Measurements from ENCODE around the gene RALB. TPM values are rescaled to one million over a fixed set of nuclear protein-coding genes. Genes with fewer than 3 reads are reported as not detected.

RALB gene
- total RNA-seq, 2 donors from 2014 or later = 40.1 to 43.2 TPM

DNA sequence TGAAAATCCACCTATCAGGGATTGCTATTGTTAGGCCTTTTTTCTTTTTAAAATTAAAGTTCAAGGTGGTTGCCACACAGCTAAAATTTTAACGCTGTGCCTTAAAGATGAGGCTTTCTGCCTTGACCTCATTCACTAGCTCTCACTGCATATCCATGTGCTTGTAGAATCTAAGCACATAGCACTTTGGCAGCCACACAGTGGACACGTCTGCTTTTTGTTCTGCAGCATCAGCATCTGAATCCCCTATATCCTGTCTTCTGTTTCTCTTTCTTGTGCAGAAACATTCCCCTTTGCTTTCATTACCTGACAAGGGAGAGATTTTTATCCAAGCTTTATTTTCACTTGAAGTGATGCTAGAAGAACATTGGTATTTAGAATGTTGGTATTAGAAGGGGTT is 38.1 kb downstream of the RALB start:
- Mint-ChIP-seq H3K4me3 (no peak overlapping the region), H3K36me3 (peaks cover 26% of the 10 kb centered on the region), H3K27ac (peak overlapping the region in 1 of 2 donors; percentile 65), H3K9me3 (no peaks in the 10 kb centered on the region), H3K4me1 (ENCODE audit: low read depth in 2 of 2) (peaks cover 19 to 25% of the 10 kb centered on the region in 2 donors), H3K27me3 (no peaks in the 10 kb centered on the region)
- no peak for DNase-seq (ENCODE audit: low spot score)
- no peak for ATAC-seq

DNA sequence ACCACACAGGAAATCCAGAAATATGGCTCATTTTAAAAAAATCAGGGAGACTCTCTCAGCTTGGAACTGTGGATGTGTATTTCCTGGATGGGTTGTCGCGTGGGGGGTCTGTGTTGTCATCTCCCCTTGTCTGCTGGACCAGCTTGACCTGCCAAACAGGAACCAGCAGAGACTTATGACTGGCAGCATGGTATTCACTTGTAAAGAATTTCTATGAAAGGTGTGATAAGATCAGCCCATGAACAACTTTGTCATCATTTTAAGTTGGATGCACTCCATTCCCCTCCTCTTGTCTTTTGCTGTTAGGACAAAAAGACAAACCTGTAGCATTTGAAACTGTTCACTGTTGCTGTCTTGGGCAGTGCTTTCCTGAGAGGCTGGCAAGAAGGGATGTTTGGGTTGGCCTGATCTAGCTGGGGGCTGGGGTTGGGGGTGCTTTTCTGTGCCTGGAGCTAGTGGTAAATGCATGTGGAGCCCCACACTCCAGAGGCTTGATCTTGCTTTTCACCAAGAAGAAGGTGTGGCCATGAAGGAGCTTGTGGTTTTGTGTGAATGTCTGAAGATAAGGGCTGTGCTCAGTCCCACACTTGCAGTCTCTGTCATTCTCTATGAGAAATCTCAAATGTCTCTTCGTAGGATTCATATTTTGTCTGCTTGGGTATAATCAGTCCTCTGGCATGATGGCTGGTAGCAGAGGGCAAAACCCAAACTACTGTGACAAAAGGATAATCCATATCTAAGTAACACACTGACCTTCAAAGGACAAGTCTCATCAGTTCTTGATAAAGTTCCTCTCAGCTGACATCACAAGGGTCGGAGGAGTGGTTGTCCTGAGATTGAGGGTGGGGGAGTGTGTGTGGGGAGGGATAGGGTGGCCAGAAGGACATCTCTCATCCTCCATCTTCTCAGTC is 39.0 kb downstream of the RALB start:
- Mint-ChIP-seq H3K4me1 (ENCODE audit: low read depth in 2 of 2) (peaks cover 19 to 20% of the 10 kb centered on the region in 2 donors), H3K27ac (peak overlapping the region in 1 of 2 donors; percentile 65), H3K27me3 (no peaks in the 10 kb centered on the region), H3K36me3 (peaks cover 26% of the 10 kb centered on the region), H3K4me3 (no peak overlapping the region), H3K9me3 (no peaks in the 10 kb centered on the region)
- DNase-seq (ENCODE audit: low spot score) = no peak
- ATAC-seq = no peak

DNA sequence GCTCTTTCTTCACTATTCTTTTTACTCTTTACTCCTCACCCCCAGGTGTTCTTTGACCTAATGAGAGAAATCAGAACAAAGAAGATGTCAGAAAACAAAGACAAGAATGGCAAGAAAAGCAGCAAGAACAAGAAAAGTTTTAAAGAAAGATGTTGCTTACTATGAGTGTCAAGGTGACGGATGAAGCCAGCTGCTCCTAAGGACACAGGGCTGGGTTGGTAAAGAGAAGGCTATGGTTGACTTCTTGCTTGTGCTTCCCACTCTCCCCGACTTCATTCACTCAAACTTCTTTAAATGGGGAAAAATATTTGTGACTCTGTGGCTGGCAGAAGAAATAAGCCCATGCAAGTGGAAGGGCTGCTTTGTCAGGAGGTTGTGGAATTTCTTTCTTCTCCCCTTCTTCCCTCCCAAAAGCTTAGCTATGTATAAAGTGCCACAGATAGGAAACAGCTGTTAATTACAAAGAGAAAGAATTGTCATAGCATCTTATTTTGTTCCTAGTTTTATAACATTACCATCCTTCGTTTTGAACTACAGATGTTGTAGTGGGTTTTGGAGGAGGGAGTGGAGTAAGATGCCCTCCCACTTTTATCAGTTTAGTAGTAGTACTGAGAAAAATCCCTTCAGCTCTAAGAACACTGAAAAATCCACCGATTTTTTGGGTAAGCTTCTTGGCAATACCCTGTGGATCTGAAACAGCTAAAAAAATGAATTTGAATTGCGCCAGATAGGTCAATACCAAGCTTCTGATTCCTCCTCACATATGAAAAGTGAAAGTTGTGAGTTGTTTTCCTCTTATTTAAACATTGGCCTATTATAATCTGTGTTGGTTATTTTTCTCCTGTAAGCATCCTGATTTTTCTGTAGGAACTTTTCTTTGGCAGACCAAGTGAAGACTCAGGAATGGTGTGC is 40.7 kb downstream of the RALB start:
- Mint-ChIP-seq H3K4me1 (ENCODE audit: low read depth in 2 of 2) (peaks cover 6 to 14% of the 10 kb centered on the region in 2 donors), H3K4me3 (no peak overlapping the region), H3K27ac (no peak overlapping the region), H3K36me3 (peaks cover 34% of the 10 kb centered on the region), H3K9me3 (no peaks in the 10 kb centered on the region), H3K27me3 (no peaks in the 10 kb centered on the region)
- ATAC-seq (no peak), DNase-seq (ENCODE audit: low spot score) (no peak)

DNA sequence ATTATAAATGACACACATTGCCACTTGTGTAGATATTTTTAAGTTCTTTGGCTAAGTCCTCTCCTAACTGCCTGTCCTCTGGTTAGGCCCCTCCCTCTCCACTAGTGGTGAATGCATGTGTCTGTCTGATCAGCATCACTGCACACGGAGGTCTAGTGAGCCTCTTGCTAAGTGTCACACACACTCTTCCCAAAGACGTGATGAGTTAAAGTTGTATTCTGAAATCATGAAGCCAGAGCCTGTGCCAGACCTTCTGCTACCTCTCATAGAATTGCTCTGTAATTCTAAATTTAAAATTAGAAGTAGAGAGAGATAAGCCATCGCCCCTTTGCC is 41.3 kb downstream of the RALB start:
- H3K36me3 Mint-ChIP-seq = peaks cover 32% of the 10 kb centered on the region
- no peaks in the 10 kb centered on the region for H3K9me3 Mint-ChIP-seq
- no peaks in the 10 kb centered on the region for H3K27me3 Mint-ChIP-seq
- DNase-seq (ENCODE audit: low spot score) = no peak
- no peak overlapping the region for H3K4me3 Mint-ChIP-seq
- no peak for ATAC-seq
- peaks cover 6 to 14% of the 10 kb centered on the region in 2 donors for H3K4me1 Mint-ChIP-seq (ENCODE audit: low read depth in 2 of 2)
- H3K27ac Mint-ChIP-seq = no peak overlapping the region

DNA sequence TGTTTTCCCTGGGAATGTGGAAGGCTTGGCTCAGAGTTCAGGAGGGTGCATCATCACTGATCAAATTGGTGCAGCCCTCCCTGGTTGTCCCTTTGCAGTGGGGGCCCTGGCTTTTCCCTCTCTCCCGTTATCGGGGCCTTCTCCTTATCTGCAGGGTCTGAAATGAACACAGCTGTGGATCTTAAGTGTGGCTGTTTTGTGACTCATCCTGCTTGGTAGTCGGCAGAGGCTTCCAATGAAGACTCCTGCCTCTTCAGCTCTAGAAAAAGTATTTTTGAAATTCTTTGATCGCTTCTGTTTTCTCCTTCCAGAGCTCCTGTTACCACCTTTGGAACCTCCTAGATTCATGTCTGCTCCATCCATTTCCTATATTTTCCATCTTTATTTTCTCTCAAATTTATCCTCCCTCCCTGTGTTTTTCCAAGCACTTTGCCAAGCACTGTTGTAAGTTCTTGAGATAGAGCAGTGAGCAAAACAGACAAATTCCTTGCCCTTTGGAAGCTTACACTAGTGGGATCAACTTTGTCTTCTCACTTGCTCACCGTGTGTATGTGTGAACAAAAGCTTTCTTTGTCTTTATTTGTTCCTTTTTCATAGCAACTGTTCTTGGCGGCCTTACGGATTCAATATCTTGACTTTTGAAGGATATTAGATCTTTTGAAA is 45.7 kb downstream of the RALB start:
- H3K27ac Mint-ChIP-seq = no peak overlapping the region
- H3K9me3 Mint-ChIP-seq = no peaks in the 10 kb centered on the region
- peaks cover 4 to 12% of the 10 kb centered on the region in 2 donors for H3K4me1 Mint-ChIP-seq (ENCODE audit: low read depth in 2 of 2)
- peaks cover 16% of the 10 kb centered on the region for H3K36me3 Mint-ChIP-seq
- DNase-seq (ENCODE audit: low spot score) (no peak), ATAC-seq (no peak)
- no peaks in the 10 kb centered on the region for H3K27me3 Mint-ChIP-seq
- no peak overlapping the region for H3K4me3 Mint-ChIP-seq

DNA sequence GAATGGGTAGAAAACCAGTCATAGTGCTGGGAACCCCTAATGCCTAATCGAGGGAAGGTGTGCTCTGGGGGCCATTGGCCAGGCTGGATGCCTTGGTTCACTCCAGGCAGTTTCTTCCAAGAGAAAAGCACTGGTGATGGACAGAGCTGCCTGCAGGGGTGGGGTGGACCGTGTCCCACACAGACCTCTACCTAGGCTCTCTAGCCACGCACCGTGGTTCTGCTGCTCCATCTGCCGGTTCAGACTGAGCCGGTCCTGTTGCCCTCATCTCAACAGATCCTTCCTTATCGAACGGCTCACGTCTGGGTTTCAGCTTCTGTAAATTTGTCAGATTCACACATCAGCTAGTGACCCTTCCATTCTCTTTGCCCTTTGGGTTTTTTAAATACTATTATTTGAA is 46.4 kb downstream of the RALB start:
- no peak for DNase-seq (ENCODE audit: low spot score)
- Mint-ChIP-seq H3K4me3 (no peak overlapping the region), H3K27me3 (no peaks in the 10 kb centered on the region), H3K4me1 (ENCODE audit: low read depth in 2 of 2) (peaks cover 4 to 14% of the 10 kb centered on the region in 2 donors), H3K27ac (no peak overlapping the region), H3K36me3 (peaks cover 13% of the 10 kb centered on the region), H3K9me3 (no peaks in the 10 kb centered on the region)
- no peak for ATAC-seq

DNA sequence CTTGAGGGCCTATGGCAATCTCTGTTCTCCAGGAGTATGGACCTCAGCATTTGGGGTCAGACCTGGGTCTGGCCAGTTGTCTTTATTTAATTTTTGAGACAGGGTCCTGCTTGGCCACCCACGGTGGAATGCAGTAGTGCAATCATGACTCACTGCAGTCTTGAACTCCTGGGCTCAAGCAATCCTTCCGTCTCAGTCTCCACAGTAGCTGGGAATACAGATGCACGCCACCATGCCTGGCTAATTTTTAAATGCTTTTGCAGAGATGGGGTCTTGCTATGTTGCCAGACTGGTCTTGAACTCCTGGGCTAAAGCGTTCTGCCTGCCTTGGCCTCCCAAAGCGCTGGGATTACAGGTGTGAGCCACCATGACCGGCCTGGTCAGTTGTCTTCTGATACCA is 46.9 kb downstream of the RALB start:
- no peak overlapping the region for H3K4me3 Mint-ChIP-seq
- peaks cover 12% of the 10 kb centered on the region for H3K36me3 Mint-ChIP-seq
- peaks cover 4 to 14% of the 10 kb centered on the region in 2 donors for H3K4me1 Mint-ChIP-seq (ENCODE audit: low read depth in 2 of 2)

DNA sequence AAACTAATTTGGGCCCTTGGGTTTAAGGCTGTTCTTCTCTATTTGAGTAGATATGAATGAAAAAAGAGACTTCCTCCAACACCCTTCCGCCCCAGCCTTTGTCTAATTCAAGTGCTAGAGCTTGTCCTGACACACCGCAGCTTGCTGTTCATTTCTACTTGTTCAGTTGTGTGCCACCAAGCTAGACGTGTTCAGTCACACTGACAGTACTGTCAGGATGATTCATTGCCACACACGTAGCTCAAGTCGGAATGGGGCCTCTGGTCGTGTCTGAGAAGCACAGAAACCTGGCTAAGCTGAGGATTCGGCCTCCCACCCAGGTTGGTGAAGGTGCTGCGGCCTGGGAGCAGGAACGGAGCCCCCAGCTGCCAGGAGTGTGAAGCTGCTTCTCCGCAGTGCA is 47.7 kb downstream of the RALB start:
- no peak for DNase-seq (ENCODE audit: low spot score)
- Mint-ChIP-seq H3K27ac (no peak overlapping the region), H3K9me3 (no peaks in the 10 kb centered on the region), H3K27me3 (no peaks in the 10 kb centered on the region), H3K4me3 (no peak overlapping the region), H3K4me1 (ENCODE audit: low read depth in 2 of 2) (peaks cover 4 to 14% of the 10 kb centered on the region in 2 donors), H3K36me3 (peaks cover 12% of the 10 kb centered on the region)
- ATAC-seq = no peak

More for the DNA sequence above, 46.9 kb downstream of the RALB start:
- H3K9me3 Mint-ChIP-seq = no peaks in the 10 kb centered on the region
- no peak overlapping the region for H3K27ac Mint-ChIP-seq
- ATAC-seq = no peak
- H3K27me3 Mint-ChIP-seq = no peaks in the 10 kb centered on the region
- DNase-seq (ENCODE audit: low spot score) = no peak

DNA sequence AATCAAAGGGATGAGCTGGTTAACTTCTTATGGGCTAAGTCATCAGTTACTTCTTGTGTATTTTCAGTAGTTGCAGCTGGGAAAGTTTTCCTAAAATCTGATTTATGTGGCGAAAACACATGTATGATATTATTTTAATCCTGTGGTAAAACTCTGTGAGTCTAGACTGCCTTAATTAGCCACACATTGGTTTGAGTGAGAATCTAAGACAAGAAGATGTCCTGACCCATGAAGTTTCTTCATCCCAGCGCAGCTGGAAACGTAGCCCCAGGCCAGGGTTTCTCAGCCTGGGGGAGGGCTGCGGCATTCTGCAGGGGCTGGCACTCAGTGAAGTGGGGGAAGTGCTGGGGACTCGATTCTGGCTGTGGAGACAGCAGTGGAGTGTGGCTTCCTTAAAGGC is 48.6 kb downstream of the RALB start:
- no peak for ATAC-seq
- no peak overlapping the region for H3K27ac Mint-ChIP-seq
- peaks cover 4 to 18% of the 10 kb centered on the region in 2 donors for H3K4me1 Mint-ChIP-seq (ENCODE audit: low read depth in 2 of 2)
- peaks cover 12% of the 10 kb centered on the region for H3K36me3 Mint-ChIP-seq
- DNase-seq (ENCODE audit: low spot score) = no peak
- no peaks in the 10 kb centered on the region for H3K27me3 Mint-ChIP-seq
- no peaks in the 10 kb centered on the region for H3K9me3 Mint-ChIP-seq
- H3K4me3 Mint-ChIP-seq = no peak overlapping the region

DNA sequence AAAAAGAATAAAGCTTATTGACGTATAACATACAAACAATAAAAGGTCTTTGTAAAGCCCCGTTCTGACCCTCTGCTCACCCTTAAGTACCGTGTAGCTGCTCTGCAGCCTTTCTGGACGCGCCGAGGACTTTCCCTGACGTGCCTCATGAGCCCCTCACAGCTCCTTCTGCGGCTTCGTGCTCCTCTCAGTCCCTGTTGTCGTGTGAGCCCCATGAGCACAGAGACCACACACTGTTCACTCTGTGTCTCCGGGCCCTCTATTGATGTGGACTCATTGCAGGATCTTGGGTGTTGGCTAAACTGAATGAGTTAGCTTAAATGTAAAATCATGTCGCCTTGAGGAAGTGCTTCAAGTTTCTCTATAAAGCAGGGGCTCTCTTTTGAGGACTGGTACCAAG is 49.6 kb downstream of the RALB start:
- Mint-ChIP-seq H3K27me3 (no peaks in the 10 kb centered on the region), H3K36me3 (peaks cover 8% of the 10 kb centered on the region), H3K27ac (peak overlapping the region in 1 of 2 donors; percentile 42), H3K4me1 (ENCODE audit: low read depth in 2 of 2) (peaks cover 4 to 14% of the 10 kb centered on the region in 2 donors), H3K9me3 (no peaks in the 10 kb centered on the region), H3K4me3 (no peak overlapping the region)
- no peak for ATAC-seq
- DNase-seq (ENCODE audit: low spot score) = no peak

DNA sequence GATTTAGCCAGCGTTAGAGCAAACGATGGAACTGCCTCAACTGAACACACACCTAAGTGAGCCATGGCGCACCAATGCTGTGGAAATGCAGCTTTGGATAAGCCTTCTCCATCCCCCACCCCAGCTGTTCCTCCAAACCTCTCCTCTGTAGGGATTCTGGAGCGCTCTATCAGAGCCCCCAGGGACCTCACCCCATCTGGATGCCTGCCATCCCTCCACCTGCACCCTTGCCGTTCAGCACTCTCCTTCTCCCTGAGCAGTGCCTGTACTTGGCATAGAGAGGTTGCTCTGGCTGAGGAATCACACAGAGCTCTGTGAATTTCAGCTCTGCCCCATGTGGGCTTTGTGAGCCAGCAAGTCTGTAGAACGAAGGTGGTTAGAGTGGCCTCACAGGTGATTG is 50.5 kb downstream of the RALB start:
- peaks cover 4% of the 10 kb centered on the region for H3K36me3 Mint-ChIP-seq
- ATAC-seq (peak in 1 of 2 donors; percentile 24), DNase-seq (ENCODE audit: low spot score) (no peak)
- no peak overlapping the region for H3K4me3 Mint-ChIP-seq
- no peaks in the 10 kb centered on the region for H3K9me3 Mint-ChIP-seq
- peaks cover 4 to 13% of the 10 kb centered on the region in 2 donors for H3K4me1 Mint-ChIP-seq (ENCODE audit: low read depth in 2 of 2)
- no peak overlapping the region for H3K27ac Mint-ChIP-seq
- no peaks in the 10 kb centered on the region for H3K27me3 Mint-ChIP-seq

DNA sequence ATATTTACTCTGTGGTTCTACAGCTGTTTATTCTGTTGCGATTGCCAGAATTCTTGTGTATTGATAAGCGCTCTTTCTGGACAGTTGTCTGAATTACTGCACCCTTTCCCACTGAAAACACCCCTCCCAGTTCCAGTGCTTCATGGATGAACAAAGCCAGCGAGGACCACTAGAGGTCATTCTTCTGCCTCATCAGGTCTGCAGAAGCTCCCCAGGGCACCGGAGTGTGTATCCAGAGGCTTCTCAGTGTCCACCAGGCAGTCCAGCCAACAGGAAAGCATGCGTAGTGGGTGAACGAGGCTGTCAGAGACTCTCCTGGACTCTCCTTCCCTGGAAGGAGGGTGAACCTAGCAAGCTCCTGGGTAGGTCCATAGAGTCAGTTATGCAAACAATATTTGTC is 52.6 kb downstream of the RALB start:
- H3K27me3 Mint-ChIP-seq = no peaks in the 10 kb centered on the region
- no peak overlapping the region for H3K27ac Mint-ChIP-seq
- H3K9me3 Mint-ChIP-seq = no peaks in the 10 kb centered on the region
- H3K4me1 Mint-ChIP-seq (ENCODE audit: low read depth in 2 of 2) = peaks cover 4 to 13% of the 10 kb centered on the region in 2 donors
- no peak overlapping the region for H3K4me3 Mint-ChIP-seq
- H3K36me3 Mint-ChIP-seq = no peaks in the 10 kb centered on the region
- DNase-seq (ENCODE audit: low spot score) (no peak), ATAC-seq (no peak)

DNA sequence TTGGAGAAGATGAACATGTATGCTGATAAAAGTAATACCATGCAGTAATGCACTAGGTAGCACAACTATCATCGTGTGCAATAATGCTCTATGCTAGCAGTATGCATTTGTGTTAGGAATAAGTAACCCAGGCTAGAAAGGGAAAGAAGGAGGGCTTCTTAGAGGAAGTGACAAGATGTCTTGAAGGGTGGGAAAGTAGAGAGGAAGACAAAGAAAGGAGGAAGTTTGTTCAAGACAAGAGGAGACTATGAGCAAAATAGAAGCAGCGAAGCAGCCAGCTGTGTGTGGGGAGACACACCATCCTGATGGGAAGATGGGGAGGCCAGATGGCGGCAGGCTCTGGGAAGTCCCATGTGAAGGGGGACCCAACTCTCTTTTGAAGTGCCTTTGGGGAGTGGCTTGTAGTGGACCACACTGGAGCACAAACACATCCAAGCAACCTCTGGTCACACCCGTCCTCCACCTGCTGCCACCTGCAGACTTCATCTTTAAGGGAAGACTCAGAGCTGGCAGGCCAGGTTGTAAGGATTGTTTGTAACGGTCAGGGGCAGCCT is 53.4 kb downstream of the RALB start:
- Mint-ChIP-seq H3K4me3 (no peak overlapping the region), H3K27ac (no peak overlapping the region), H3K27me3 (no peaks in the 10 kb centered on the region), H3K4me1 (ENCODE audit: low read depth in 2 of 2) (peaks cover 4 to 13% of the 10 kb centered on the region in 2 donors), H3K9me3 (no peaks in the 10 kb centered on the region), H3K36me3 (no peaks in the 10 kb centered on the region)
- ATAC-seq (no peak), DNase-seq (ENCODE audit: low spot score) (no peak)

Measured in natural killer cell treated with Interleukin-12 subunit alpha and Interleukin-12 subunit beta and Interleukin-15 and Interleukin-18, amount 100 ng/mL, for 72 hours (primary cell).